Esophagus mucosa (tissue), 1 donor: ENCODE data around the gene CGB3. TPM values are rescaled to one million over a fixed set of nuclear protein-coding genes. Genes with fewer than 3 reads are reported as not detected.

Experiments
- ATAC-seq: fragments of 200-7000 bp; cut with Tn5 transposase; one replicate; pipeline ENCODE4 v1.9.1; 2020
- total RNA-seq: library from RNA; stranded (reverse); gene quantifications from one replicate; pipeline ENCODE4 v1.2.4, GENCODE V29; 2023
- donor health status: DM: yes; HTN: yes; CAD: no.

The CGB3 gene
- total RNA-seq, 1 donor from 2014 or later = not detected

DNA sequence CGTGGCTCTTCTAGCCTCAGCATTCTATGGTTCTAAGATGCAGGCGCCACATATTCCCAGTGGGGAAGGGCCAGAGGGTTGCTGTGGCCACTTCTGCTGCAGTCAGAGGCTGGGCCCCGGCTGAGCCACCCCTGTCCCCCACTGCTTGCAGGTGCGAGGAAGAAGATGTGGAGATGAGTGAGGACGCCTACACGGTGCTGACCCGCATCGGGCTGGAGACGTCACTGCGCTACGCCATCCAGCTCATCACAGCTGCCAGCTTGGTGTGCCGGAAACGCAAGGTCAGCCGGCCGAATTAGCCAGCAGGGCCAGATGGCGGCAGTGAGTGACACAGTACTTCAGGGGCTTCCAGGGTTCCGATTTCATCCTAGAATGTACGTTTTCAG is 9.3 kb downstream of the CGB3 start:
- no peak for ATAC-seq

DNA sequence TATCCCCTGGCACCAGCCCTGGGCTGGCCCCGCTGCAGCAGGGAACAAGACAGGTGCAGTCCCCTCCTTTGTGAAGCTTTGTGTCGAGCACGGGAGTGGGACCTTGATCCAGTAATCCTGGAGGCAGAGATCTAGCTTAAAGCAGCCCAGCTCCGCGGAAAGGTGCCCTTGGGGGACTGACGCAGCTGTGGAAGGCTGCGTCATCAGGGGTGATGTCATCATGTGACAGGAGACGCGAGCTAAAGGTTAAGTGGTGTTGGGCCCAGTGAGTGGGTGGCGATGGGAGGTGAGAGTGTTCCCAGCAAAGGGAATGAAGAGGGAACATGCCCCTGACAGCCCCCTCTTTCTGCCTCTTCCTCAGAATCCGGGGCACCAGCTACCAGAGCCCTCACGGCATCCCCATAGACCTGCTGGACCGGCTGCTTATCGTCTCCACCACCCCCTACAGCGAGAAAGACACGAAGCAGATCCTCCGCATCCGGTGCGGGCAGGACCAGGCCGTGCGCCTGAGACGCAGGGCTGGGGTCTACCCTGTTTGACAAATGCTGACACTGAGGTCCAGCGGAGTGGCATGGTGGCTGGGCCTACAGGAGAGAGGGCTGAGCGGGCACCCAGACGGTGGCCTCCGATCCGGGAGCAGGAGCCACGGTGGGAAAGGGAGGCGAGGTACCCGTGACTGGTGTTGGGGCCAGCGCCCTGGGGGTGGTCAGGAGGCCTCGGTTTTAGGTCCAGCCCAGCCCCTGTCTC is 9.8 kb downstream of the CGB3 start:
- ATAC-seq = no peak

DNA sequence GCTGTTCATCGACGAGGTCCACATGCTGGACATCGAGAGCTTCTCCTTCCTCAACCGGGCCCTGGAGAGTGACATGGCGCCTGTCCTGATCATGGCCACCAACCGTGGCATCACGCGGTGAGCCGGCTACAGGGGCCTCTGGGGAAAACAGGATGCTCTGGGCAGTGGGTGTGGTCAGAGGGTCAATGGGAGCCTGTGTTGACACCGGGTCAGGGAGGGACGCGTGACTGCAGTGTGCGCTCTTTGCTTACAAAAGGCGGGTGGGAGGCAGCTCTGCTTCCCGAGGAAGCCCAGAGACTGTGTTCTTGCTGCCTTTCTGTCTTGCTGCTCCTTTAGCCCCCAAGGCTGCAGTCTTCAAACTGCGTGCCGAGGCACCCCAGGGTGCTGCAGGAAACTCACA is 12.9 kb downstream of the CGB3 start:
- ATAC-seq = no peak

DNA sequence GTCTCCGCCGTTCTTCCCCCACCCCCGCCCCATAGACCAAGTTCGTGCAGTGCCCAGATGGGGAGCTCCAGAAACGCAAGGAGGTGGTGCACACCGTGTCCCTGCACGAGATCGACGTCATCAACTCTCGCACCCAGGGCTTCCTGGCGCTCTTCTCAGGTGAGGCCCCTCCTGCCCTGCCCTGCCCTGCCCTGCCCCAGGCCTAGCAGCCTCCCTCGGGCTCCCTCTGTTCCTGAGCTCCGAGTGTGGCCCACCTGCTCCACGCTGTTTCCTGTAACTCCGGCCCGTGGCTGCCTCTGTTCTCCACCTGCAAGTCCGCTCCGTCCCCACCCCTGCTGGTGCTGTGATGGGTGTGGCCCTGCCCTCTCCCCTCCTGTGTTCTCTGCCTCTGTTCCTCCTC is 13.7 kb downstream of the CGB3 start:
- ATAC-seq = no peak

DNA sequence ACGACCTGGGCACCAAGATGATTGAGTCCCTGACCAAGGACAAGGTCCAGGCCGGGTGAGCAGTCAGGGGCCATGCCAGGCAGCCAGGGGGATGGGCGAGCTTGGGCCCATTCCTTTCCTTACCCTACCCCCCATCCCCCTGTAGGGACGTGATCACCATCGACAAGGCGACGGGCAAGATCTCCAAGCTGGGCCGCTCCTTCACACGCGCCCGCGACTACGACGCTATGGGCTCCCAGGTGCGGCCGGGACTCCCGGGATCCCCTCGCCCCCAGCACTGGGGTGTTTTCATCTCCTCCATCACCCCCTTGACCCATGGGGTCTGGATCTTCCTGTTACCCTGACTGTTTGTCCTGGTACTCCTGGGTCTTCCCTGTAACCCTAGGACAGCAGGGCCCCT is 14.3 kb downstream of the CGB3 start:
- no peak for ATAC-seq

DNA sequence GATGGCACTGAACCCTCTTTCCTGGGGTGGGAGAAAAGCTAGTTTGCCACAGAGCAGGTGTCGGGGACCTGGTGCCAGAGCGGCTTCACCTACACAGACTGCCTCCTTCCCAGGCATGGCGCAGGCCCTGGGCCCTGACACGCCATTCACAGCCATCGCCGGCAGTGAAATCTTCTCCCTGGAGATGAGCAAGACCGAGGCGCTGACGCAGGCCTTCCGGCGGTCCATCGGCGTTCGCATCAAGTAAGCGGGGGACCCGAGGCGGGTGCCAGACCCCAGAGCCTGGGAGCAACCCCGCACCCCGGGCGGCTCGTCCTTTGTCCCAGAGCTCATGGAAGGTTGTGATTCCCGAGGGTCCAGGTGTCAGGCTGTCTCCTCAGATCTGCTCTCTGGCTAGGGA is 17.2 kb downstream of the CGB3 start:
- no peak for ATAC-seq

DNA sequence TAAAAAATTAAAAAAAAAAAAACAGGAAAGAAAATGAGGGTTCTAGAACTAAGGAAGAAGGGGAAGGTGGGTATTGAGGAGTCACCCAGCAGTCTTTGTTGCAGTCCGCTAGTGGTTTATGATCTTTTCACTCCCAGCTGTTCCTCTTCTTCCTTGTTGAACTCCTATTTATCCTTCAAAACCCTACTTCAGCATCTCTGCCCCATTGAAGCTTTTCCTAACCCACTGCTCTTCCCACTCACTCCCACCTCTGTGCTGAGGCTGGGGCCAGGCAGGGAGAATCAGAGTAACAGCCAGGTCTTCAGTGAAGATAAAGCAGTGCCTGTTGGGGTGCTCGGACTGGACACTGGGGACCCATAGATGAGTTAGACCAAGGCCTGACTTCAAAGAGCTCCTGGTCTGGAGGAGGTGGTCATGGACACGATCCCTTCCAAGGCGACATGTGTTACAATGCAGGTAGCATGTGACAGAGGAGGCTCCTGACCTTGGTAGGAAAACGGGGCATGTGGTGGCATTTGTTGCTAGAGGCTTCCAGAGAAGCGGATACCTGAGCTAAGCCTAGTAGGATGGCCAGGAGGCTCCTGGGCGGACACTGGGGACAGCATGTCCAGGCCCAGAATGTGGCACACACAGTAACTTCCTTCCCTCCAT is 19.0 kb downstream of the CGB3 start:
- ATAC-seq = no peak

DNA sequence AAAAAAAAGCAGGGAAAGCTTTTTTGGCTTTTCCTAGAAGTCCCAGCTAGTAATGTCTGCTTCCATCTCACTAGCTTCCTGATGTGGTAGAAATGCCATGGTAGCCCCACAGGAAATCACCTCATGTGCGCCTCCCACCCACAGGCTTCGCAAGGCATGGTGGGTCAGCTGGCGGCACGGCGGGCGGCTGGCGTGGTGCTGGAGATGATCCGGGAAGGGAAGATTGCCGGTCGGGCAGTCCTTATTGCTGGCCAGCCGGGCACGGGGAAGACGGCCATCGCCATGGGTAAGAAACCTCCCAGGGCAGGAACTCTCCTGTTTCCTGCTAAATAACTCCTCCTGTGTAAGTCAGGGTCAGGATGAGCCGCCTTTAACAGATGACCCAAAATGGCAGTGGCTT is 20.0 kb downstream of the CGB3 start:
- ATAC-seq = no peak

DNA sequence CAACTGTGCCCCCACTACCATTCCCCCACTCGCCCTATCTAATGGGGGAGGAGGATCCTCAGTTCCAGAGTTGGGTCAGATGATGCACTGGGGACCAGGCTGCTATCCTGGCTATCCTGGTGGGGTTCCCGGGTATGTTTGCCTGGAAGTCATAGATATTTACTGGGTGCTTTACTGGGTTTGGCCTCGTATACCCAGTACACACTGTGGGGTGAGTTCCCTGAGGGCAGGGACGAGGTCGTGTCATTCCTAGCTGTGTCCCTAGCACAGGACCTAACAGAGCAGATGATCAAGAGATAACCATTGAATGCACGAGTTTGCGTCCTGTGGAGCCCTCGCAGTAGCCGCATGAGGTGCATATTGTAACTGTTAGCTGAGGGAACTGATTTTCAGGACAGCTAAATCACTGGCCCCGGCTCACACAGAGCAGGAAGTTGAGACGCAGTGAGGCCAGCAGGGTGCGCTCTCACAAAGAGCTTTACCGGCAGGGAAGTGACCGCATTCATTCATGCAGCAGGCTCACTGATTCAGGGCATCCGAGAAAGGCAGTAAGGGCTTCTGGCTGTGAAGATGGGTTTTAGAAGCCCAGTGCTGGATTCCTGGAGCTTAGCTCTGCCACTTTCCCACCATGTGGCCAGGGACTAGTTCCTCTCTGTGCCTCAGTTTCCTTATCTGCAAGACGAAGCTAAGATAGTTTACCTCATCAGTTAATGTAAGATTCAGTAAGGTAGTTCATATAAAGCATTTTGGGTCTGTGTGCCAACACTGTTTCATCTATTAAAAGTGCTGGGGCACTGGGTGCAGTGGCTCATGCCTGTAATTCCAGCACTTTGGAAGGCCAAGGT is 24.4 kb downstream of the CGB3 start:
- peak; percentile 69 for ATAC-seq

DNA sequence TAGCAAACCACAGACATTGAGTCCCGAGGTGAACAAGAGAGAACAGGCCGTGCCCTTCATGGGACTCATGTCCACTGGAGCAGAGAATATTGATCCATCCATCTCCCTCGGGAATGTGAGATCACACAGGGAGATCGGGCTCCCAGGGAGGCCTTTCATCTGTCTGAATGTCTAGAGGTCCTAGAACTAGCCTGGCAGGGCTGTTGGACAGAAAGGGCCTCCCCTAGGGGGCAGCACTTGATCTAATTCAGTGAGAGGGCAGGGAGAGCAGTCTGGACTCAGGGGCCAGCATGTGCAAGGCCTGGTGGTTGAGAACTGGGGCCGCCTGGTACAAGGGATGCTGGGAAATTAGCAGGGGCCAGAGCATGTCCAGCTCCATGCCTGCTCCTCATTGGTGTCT is 26.2 kb downstream of the CGB3 start:
- no peak for ATAC-seq

DNA sequence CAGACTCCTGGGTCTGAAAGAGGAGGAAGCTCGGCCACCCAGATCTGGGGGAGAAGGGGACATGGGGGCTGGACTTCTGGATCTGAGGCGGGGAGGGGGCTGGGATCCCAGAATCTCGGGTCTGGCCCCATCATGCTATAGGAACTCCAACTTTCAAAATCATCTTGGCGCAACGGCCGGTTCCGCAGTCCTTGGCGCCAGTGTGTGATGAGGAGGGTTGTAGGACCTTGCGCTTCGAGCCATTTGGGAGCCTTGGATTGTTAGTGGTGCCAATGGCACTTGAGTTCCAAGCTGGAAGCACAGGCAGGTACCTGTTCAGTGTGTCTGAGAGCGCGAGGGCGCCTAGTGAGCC is 30.1 kb downstream of the CGB3 start:
- no peak for ATAC-seq

DNA sequence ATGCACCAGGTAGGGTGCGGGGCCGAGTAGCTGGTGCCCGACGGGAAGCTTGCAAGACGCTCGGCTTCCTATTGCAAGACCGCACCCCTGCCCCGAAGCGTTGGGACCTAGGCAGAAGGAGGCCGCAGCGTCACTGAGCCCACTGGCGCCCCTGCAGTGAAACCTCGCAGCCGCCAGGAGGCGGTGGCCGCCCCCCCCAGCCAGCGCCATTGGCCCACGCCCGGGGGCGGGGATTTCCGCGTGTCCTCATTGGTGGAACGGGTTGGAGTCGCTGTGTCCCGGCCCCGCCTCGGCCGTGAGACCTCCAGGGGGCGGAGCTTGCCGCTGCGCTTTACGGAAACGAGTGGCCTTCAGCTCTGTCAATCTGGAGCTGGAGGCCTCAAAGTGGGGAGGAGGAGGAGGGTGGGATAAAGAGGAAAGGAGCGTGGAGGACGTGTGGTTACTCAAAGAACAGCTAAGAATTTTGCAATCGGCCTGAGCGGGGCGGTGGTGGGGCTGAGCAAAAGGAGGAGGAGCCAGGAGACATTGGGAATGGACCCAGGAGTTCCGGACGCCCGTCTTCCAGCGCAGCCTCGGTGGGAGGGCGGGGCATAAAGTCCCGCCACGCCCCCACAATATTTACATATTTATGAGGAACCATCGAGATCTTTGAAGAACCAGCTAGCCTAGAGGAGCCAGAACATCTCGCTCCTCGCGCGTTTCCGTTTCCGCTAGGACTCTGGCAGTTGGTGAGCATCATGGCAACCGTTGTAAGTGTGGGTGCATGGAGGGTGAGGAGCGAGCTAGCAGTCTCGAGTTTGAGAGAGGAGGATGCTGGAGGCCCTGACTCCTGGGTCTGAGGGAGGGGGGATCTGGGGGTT is 30.7 kb downstream of the CGB3 start, which contains the start of the genes GYS1 and RUVBL2:
TSS of gene GYS1 (minus strand) at position 135 of the 860 bp plus-strand sequence. CDS start 197 bp downstream, outside the sequence.
TSS of gene RUVBL2 (plus strand) at position 713 of the 860 bp plus-strand sequence. CDS start at position 738, 25 bp downstream.
- ATAC-seq = peak; percentile 92

DNA sequence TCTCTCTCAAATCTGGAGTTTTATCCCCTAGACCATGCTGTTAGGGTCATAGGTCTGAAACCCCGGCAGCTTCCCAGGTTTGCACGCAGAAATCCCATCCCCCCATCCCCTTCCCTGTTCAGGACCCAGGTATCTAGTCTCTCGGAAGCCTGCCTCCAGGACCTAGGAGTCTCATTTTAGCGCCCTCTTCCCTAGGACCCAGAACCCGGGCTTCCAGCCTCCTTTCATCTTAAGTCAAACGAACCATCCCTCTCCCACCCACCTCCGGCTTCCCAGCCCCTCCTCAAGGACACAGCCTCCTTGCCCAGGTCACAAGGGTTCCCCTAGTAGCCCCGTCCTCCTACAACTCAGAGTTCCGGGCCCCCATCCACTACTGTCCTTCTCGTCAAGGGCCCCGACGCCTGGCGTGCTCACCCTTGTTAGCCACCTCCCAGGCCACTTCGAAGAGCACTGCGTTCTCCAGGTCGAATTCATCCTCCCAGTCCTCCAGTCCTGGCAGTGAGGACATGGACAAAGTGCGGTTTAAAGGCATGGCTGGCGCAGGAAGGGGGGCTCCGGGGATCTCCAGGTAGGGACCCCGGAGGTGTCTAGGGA is 31.5 kb downstream of the CGB3 start:
- ATAC-seq = peak; percentile 1

DNA sequence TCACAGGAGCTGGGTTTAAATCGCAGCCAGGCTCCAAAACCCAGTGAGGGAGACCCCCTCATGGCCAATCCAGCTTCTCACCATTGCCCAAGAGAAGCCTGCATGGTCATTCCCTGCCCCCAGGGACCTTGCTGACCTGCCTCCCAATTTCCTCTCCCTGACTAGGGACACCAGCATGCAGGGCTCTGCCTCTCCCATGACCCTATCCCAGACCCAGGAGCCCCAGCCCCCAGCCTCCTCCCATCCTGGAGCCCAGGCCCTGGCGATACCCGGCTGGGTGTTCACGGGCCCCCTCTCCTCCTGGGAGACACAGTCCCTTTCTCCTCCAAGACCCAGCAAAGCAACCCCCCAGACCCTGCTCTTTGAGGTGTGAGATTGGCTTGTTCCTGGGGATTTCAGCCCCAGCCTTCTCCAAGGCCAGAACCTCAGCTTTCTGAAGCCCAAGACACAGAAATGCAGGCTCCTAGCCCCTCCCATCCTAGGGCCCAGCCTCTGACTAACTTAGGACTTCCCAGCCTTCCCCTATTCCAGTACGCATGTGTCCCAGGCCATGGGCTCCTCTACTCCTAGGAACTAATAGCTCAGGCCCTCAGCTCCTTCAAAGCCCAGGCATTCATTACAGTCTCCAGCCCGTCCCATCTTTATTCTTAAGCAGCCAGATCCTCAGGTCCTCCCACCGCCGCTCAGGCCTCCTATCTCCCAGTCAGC is 32.1 kb downstream of the CGB3 start:
- ATAC-seq = peak; percentile 45

DNA sequence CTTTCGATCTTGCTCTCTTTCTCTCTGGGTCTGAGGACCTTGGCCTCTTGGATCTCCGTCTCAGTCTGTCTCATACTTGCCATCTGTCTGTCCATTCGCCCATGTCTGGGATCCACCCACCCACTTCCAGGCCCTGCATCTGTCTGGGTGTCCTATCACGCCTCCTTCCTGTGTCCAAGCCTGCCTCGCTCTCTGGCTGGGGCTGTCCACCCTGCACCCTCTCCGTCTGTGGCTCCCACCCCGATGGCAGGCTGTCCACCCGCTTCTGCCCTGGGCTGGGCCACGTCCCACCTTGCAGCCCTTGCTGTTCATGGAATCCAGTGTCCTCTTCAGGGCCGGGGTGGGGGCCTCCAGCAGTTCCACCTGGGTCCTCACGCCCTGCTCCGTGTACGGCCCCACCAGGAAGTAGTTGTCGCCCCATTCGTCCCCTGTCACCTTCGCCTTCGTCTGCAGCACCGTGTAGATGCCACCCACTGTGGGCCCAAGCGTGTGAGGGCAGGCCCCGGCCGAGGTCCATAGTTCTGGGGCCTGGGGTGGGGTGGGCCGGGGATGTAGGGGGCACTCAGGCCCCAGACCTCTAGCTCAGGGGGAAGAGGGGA is 33.0 kb downstream of the CGB3 start:
- no peak for ATAC-seq

DNA sequence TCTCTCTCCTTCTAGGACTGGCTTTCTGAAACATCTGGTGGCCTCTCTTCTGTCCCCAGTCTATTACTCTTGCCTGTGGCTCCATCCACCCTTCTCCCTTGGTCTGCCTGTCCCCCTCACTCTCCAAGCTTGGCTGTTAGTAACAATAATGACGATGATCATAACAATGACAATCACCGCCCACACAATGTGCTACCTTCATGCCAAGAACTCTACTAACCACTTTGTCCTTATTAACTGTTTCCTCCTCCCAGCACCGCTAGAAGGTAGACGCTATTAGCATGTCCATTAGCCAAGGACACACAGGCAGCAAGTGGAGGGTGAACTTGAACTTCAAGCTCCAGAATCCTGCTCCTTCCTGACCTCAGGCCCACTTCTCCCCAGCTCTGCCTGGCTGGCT is 33.7 kb downstream of the CGB3 start:
- no peak for ATAC-seq

DNA sequence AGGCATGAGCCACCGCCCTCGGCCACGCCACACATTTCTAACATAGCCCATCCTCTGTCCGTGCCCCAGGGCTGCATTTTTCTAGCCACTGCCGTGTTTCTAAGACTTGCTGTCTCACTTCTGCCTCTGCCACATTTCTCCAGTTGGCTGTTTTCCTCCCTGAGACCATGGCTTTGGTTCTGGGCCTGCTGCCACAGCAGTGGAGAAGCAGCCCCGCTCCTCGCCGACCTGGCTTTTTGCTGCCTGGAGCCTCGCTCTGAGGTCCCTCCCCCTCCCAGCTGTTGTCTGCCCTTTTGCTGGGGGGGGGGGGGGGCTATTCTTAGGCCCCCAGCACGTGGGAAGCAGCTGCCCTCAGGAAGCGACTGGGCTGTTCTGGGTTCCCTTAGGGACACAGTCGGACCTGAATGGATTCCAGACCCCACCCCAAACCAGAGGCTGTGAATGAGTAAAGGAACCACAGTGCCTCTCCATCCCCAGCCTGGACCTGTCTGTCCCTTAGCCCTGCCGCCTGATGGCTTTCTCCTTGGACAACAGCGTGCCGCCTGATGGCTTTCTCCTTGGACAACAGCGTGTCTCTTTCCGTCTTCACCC is 34.3 kb downstream of the CGB3 start:
- no peak for ATAC-seq

DNA sequence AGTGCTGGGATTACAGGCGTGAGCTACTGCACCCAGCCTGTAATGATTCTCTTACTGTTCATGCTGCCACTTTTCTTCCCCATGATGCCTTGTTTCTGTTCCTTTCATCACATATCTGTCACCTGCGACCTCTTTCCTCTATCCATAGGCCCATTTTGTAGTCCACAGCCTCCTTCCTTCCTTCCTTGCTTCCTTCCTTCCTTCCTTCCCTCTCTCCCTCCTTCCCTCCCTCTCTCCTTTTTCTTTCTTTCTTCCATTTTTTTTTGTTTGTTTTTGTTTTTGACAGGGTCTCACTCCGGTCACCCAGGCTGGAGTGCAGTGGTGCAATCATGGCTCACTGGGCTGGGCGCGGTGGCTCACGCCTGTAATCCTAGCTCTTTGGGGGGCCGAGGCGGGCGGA is 35.3 kb downstream of the CGB3 start:
- ATAC-seq = no peak

DNA sequence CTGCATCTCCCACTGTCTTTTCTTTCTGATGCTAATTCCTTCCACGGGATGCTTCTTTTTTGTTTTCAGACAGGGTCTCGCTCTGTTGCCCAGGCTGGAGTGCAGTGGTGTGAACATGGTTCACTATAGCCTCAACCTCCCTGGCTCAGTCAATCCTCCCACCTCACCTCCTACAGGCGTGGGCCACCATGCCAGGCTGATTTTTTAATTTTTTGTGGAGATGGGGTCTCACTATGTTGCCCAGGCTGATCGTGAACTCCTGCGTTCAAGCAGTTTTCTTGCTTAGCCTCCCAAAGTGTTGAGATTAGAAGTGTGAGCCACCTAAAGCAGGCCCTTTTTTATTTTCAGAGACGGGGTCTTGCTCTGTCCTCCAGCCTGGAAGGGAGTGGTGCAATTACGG is 35.8 kb downstream of the CGB3 start:
- no peak for ATAC-seq

DNA sequence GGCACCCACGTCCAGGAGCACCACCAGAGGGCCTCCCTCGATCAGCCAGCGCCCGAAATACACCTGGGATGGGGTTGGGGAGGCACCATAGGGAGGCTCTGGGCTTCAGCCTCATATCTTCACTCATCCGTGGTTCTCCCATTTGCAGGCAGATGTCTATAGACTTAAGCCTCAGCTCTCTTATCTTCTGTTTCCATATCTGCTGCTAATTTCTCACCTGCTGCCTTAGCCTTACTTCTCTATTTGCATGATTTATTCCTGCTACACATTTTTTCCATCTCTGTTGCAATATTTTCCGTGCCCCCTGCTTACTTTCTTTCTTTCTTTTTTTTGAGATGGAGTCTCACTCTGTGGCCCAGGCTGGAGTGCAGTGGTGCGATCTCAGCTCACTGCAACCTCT is 36.8 kb downstream of the CGB3 start:
- ATAC-seq = no peak

DNA sequence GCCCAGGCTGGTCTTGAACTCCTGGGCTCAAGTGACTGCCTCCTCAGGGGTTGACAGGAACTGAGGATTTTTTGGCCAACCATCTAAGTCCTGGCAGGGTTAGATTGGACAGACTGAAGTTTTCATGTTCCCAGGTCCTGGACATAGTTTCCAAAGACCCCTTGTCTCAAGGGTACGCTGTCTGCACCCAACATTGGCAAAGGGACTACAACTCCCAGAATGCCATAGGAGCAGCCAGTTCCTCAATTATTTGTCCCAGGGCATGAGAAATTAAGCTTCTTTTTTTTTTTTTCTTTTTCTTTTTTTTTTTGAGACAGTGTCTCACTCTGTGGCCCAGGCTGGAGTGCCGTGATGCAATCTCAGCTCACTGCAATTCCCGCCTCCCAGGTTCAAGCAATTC is 37.9 kb downstream of the CGB3 start:
- no peak for ATAC-seq
